ENCODE data around the gene SMAD6. TPM values are rescaled to one million over a fixed set of nuclear protein-coding genes. Genes with fewer than 3 reads are reported as not detected.

The SMAD6 gene
- total RNA-seq, 2 experiments from 2014 or later: 0.25 to 0.41 TPM

DNA sequence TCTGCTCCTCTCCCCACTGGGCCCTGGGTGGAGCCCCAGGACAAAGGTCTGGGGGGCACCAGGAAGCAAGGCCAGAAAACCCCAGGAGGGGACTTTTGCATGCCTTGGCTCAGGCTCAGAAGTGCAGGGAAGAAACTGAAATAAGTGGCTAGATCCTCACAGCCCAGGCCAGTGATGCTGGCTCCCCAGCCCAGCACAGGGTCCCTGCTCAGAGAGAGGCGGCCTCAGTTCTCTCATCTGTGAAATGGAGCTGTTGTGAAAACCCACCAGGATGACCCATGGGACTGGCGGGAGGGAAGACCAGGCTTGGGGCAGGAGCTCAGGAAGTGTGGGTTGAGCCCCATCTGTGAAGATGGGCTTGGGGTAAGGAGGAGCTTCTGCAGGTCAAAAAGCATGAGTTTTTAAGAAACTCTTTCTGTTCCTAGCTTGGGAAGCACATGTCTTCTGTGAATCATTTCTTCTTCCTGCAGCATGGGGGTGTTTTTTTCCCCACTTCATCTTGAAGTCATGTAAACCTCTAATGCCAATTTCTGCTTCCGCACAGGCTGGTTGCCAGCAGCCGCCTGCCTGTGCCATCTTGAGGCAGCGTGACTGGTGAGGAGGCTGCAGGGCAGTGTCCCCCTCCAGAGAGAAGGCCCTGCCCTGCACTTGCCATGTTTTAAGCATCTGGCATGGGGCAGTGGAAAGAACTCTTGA, 118.6 kb downstream of the SMAD6 start:
- Mint-ChIP-seq H3K36me3 (ENCODE audit: low read depth) (no peaks in the 10 kb centered on the region), H3K4me1 (ENCODE audit: low read depth) (no peaks in the 10 kb centered on the region), H3K4me3 (no peak overlapping the region), H3K27ac (no peak overlapping the region), H3K27me3 (no peaks in the 10 kb centered on the region), H3K9me3 (no peaks in the 10 kb centered on the region)
- ATAC-seq: no peak
- no peak for TF ChIP-seq CTCF (IDR thresholded peaks at IDR 0.05)
- DNase-seq: no peak
- CTCF ChIA-PET: interaction anchor here (1.1 kb wide), 1 partner anchor 31 kb away, joined by 4 read pairs; no protein-coding TSS in a partner anchor
- intact Hi-C loops (cut with micrococcal nuclease): no loop called here
- POLR2A ChIA-PET: no interaction called here

GRCh38 chr15:66821307-66821706, 119.3 kb downstream of the SMAD6 start:
- ChIA-PET CTCF (interaction anchor here (1.1 kb wide), 1 partner anchor 30 kb away, joined by 4 read pairs; no protein-coding TSS in a partner anchor), POLR2A (no interaction called here)
- ATAC-seq (no peak), DNase-seq (no peak)
- no peaks in the 10 kb centered on the region for H3K27me3 Mint-ChIP-seq
- H3K4me1 Mint-ChIP-seq (ENCODE audit: low read depth): no peaks in the 10 kb centered on the region
- H3K4me3 Mint-ChIP-seq: no peak overlapping the region
- TF ChIP-seq CTCF (IDR thresholded peaks at IDR 0.05): no peak
- H3K9me3 Mint-ChIP-seq: no peaks in the 10 kb centered on the region
- intact Hi-C loops (cut with micrococcal nuclease): no loop called here
- H3K27ac Mint-ChIP-seq: no peak overlapping the region
- H3K36me3 Mint-ChIP-seq (ENCODE audit: low read depth): no peaks in the 10 kb centered on the region

DNA sequence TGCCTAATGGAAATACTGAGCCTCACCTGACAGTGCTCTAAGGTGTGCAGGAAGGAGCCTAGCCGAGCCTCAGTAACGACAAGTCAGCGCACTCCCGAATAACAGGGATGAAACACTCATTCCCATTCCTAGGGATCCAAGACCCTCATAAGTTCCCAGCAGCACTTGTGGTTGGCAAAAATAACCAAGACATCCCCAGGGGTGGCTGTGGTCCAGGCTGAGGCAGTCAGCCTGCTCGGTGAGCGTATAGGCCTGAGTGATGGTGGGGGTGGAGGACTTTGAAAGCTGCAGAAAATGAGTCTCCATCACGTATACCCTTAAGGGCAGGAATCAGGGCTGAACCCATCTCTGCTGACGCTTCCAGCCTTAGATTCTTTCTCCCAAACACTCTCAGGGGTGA, 120.1 kb downstream of the SMAD6 start:
- ChIA-PET POLR2A (no interaction called here), CTCF (interaction anchor here (2.1 kb wide), 1 partner anchor 30 kb away, joined by 5 read pairs; no protein-coding TSS in a partner anchor)
- ATAC-seq (no peak), DNase-seq (no peak)
- intact Hi-C loops (cut with micrococcal nuclease): no loop called here
- Mint-ChIP-seq H3K27ac (no peak overlapping the region), H3K9me3 (no peaks in the 10 kb centered on the region), H3K36me3 (ENCODE audit: low read depth) (no peaks in the 10 kb centered on the region), H3K27me3 (no peaks in the 10 kb centered on the region), H3K4me1 (ENCODE audit: low read depth) (no peaks in the 10 kb centered on the region), H3K4me3 (no peak overlapping the region)
- no peak for TF ChIP-seq CTCF (IDR thresholded peaks at IDR 0.05)

GRCh38 chr15:66822576-66822975, 120.5 kb downstream of the SMAD6 start:
- ATAC-seq (no peak), DNase-seq (no peak)
- no peaks in the 10 kb centered on the region for H3K27me3 Mint-ChIP-seq
- POLR2A ChIA-PET: no interaction called here
- TF ChIP-seq CTCF (IDR thresholded peaks at IDR 0.05): no peak
- no peaks in the 10 kb centered on the region for H3K9me3 Mint-ChIP-seq
- no peak overlapping the region for H3K4me3 Mint-ChIP-seq
- intact Hi-C loops (cut with micrococcal nuclease): no loop called here
- H3K27ac Mint-ChIP-seq: no peak overlapping the region
- CTCF ChIA-PET: interaction anchor here (2.1 kb wide), 1 partner anchor 29 kb away, joined by 5 read pairs; no protein-coding TSS in a partner anchor
- H3K36me3 Mint-ChIP-seq (ENCODE audit: low read depth): no peaks in the 10 kb centered on the region
- no peaks in the 10 kb centered on the region for H3K4me1 Mint-ChIP-seq (ENCODE audit: low read depth)

DNA sequence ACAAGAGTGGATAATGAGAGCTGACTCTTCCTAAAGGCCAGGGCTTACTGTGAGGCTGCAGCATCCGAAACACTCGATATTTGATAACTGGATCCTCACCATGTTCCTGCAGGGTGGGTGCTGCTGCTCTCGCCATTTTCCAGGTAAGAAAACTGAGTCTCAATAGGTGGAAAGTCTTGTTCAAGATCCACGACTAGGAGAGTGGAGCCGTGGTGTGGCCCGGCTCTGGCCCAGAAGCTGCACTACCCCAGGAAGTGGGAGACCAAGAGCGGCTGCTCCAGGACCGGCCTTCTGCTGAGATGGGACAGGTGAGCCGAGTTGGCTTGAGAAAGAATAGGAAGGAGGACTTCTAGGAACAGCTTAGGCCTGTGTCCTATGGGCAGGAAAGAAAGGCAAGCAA, 121.6 kb downstream of the SMAD6 start:
- Mint-ChIP-seq H3K27ac (no peak overlapping the region), H3K36me3 (ENCODE audit: low read depth) (no peaks in the 10 kb centered on the region), H3K9me3 (no peaks in the 10 kb centered on the region), H3K4me1 (ENCODE audit: low read depth) (no peaks in the 10 kb centered on the region), H3K27me3 (no peaks in the 10 kb centered on the region), H3K4me3 (no peak overlapping the region)
- POLR2A ChIA-PET: no interaction called here
- no peak for TF ChIP-seq CTCF (IDR thresholded peaks at IDR 0.05)
- CTCF ChIA-PET: interaction anchor here (2.1 kb wide), 1 partner anchor 28 kb away, joined by 5 read pairs; no protein-coding TSS in a partner anchor
- ATAC-seq (no peak), DNase-seq (no peak)
- intact Hi-C loops (cut with micrococcal nuclease): no loop called here

Data from activated CD8-positive, alpha-beta T cell treated with anti-CD3 and anti-CD28 coated beads for 36 hours (primary cell).